Heart left ventricle (tissue), 16 donors: ENCODE data around the gene KRT17. TPM values are rescaled to one million over a fixed set of nuclear protein-coding genes. Genes with fewer than 3 reads are reported as not detected.

Source experiments
- ATAC-seq, 4 donors: fragments of 200-7000 bp; cut with Tn5 transposase; one replicate each; pipeline ENCODE4 v1.9.1; 2020 to 2022; ENCODE audit warnings: moderate library complexity in 4 of 4, mild to moderate bottlenecking in 3 of 4, moderate number of reproducible peaks in 1 of 4
- DNase-seq, 5 donors: peaks; one replicate each; pipeline ENCODE4 v3.0.0-alpha.2; 2020
- H3K27ac ChIP-seq, 12 donors: fragments of 200-600 bp; sonication (generic) in 4 of 12; one replicate each; pipeline versions ENCODE4 v1.5.0 to v1.8.0; 2016 to 2022; ENCODE audit warnings: mild to moderate bottlenecking in 2 of 12
- H3K27me3 ChIP-seq, 9 donors: fragments of 200-600 bp; sonication (generic) in 2 of 9; one replicate each; pipeline versions ENCODE4 v1.5.1 to v1.8.0; 2016 to 2022; ENCODE audit warnings: mild to moderate bottlenecking in 3 of 9
- H3K36me3 ChIP-seq, 9 donors: fragments of 200-600 bp; sonication (generic) in 2 of 9; one replicate each; pipeline versions ENCODE4 v1.5.0 to v1.8.0; 2018 to 2022; ENCODE audit warnings: mild to moderate bottlenecking in 2 of 9
- H3K4me1 ChIP-seq, 12 donors: fragments of 200-600 bp; sonication (generic) in 4 of 12; one replicate each; pipeline versions ENCODE4 v1.5.0 to v1.8.0; 2016 to 2022; ENCODE audit warnings: mild to moderate bottlenecking in 3 of 12
- H3K4me3 ChIP-seq, 12 donors: fragments of 200-600 bp; sonication (generic) in 4 of 12; one replicate each; pipeline versions ENCODE4 v1.5.0 to v1.8.0; 2017 to 2022; ENCODE audit warnings: mild to moderate bottlenecking in 9 of 12, moderate library complexity in 4 of 12
- H3K9me3 ChIP-seq, 12 donors: fragments of 200-600 bp; sonication (generic) in 4 of 12; one replicate each; pipeline versions ENCODE4 v1.5.0 to v1.8.0; 2016 to 2022; ENCODE audit warnings: mild to moderate bottlenecking in 1 of 12
- POLR2A ChIP-seq, 2 donors: fragments of 450-650 bp; IDR thresholded peaks; one replicate each; pipeline ENCODE4 v1.6.1; 2017; ENCODE audit warnings: antibody characterized with exemption in 2 of 2, mild to moderate bottlenecking in 2 of 2, moderate library complexity in 2 of 2
- WGBS, 4 donors: extraction: QIAGEN DNeasy Blood & Tissue Kit in 2 of 4; methylation state at CpG; one replicate each; pipeline versions ENCODE4 v1.1.5 to v1.1.7; 2013 to 2018; 5-methylcytosine and 5-hydroxymethylcytosine counted together
- intact Hi-C, 10 donors: fragments of 100-400 bp; cut with DNase I; formaldehyde crosslinking; loops; one replicate each; pipeline versions ENCODE4 v1.11.1 to v1.14.2; 2022
- polyA plus RNA-seq, 2 donors: library from polyadenylated mRNA; stranded (reverse); fragments of 200-250 nt; gene quantifications; one replicate each; pipeline ENCODE4 v1.2.3, GENCODE V29; 2013
- total RNA-seq, 9 donors: library from RNA; depleted of rRNA in 2 of 9; stranded (reverse); fragments of >200 nt in 2 of 9; fragmentation: NEBNext Ultra II Directional in 3 of 9; extraction: Animal tissue kit (Norgen Biotek cat#: 25700) in 3 of 9; gene quantifications; one replicate each; pipeline versions ENCODE4 v1.1.0 to v1.2.4, GENCODE V29; 2016 to 2023
- TF ChIP-seq, protein P1 (sequence below), 12 donors: fragments of 200-600 bp; sonication (generic) in 4 of 12; IDR thresholded peaks; one replicate each; pipeline versions ENCODE4 v1.5.0 to v1.8.0; 2018 to 2022; ENCODE audit warnings: antibody characterized with exemption in 12 of 12, mild to moderate bottlenecking in 5 of 12
- donor health status: ischemic (EF 13 %, LVEDD 7.1; RV severe dilation, severe dysfunction).
- donor health status: healthy with polysubstance abuse.
- donor health status: DM: no; HTN: yes; CAD: no.
- donor health status: DM: no; HTN: no; CAD: no.
- donor health status: ischemic (EF 25% LVEDD 6.9; RV normal size, moderate dysfunction).
- donor health status: ischemic (EF 25% LVEDD 5.7; RV mildly dilated, moderate dysfunction).
- donor health status: healthy.
- donor health status: DM: yes; HTN: yes; CAD: no.
- donor health status: ischemic (EF 35%, LVEDD 5.7; RV mildly dilated, moderate dysfunction).
- donor health status: nonischemic (EF 11% LVEDD 7.7; RV severe dilation, severe dysfunction).
- donor health status: DM: yes; HTN: yes; CAD: no.
- donor health status: PGD.
- donor health status: ischemic (EF 29% LVEDD 5.4; RV normal size, mild dysfunction).
- donor health status: nonischemic (EF 23%, LVEDD 6.1; RV moderate dilation, normal function).

KRT17 gene
- total and polyA plus RNA-seq, 11 donors, result 0.60 TPM; not detected in 10

DNA sequence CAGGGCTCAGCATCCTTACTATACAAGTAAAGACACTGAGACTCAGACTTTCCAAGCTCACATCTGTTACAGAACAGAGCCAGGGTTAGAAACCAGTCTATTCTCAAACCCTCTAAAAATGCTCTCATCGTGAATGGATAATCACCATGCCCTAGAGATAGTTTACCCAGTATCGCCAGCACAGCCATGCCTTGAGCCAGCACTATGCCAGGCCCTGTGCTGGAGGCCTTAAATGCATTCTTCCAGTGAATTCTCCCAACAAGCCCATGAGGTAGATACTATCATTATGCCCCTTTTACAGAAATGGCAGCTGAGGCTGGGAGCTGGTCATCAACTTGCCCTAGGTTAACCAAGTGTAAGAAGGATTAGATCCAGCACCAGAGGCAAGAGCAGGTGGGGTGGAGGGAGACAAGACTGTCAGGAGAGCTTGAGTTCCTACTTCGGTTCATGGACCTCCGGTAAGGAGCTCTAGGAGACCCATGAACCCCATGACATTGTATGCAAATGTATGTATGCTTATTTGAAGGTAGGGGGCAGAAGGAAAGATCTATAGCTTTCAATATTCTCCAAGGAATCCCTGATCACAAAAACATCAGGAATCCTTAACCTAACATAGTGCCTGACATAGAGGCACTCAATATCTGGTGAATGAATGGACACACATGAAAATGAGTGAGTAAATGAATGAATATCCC lies 42.9 kb downstream of the KRT17 start:
- TF ChIP-seq, protein P1, sequence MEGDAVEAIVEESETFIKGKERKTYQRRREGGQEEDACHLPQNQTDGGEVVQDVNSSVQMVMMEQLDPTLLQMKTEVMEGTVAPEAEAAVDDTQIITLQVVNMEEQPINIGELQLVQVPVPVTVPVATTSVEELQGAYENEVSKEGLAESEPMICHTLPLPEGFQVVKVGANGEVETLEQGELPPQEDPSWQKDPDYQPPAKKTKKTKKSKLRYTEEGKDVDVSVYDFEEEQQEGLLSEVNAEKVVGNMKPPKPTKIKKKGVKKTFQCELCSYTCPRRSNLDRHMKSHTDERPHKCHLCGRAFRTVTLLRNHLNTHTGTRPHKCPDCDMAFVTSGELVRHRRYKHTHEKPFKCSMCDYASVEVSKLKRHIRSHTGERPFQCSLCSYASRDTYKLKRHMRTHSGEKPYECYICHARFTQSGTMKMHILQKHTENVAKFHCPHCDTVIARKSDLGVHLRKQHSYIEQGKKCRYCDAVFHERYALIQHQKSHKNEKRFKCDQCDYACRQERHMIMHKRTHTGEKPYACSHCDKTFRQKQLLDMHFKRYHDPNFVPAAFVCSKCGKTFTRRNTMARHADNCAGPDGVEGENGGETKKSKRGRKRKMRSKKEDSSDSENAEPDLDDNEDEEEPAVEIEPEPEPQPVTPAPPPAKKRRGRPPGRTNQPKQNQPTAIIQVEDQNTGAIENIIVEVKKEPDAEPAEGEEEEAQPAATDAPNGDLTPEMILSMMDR (IDR thresholded peaks at IDR 0.05), result no peak
- TF ChIP-seq POLR2A (IDR thresholded peaks at IDR 0.05), result no peak
- Histone ChIP-seq H3K36me3 (no peaks in the 10 kb centered on the region), H3K9me3 (no peaks in the 10 kb centered on the region), H3K27ac (no peak overlapping the region), H3K4me3 (no peak overlapping the region), H3K27me3 (peaks cover 0 to 30% (median 4%) of the 10 kb centered on the region in 9 donors), H3K4me1 (no peaks in the 10 kb centered on the region)
- ATAC-seq (no peak), DNase-seq (no peak)
- WGBS, 4 donors, result 79 to 92% (median 91%) methylated on average over 4 of the region's 4 CpGs
- intact Hi-C loops, result loop anchor here in 4 of 10 donors (2.0 to 10.0 kb wide), 4 partner anchors 61 to 67 kb away; no protein-coding TSS in a partner anchor

DNA sequence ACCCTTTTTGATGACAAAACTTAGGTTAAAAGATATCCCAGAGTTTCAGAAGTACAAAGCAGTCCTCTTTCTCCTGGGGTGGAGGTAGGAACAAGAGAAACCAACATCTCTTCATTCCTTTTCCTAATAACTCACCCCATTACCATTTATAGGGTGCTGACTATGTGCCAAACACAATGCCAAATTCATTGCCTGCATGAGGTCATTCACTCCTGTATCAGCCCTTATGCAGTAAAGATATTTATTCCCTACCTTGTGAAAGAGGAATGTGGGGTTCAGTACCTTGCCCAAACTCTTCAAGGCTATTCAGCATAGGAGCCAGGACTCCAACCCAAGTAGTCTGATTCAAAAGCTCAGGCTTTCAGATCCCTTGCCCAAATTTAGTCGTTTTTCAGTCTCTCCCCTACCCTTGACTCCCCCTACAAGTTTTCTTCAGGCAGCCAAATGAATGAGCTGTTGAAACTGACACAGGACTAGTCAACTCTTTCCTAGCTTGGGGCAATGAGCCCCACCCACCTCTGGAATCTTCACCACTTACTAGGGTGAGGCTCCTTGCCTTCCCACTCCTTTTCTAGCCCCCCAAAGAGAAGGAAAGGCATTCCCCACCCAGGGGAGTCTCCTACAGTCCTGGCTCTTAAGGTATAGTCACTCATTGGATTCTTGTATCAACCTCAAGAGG lies 43.5 kb downstream of the KRT17 start:
- WGBS, 4 donors, result 39 to 57% (median 45%) methylated on average over 1 of the region's 1 CpG
- intact Hi-C loops, result loop anchor here in 3 of 10 donors (2.0 to 10.0 kb wide), 3 partner anchors 64 to 68 kb away; no protein-coding TSS in a partner anchor
- H3K27me3 ChIP-seq, result peaks cover 0 to 37% (median 5%) of the 10 kb centered on the region in 9 donors
- H3K4me3 ChIP-seq, result no peak overlapping the region
- no peaks in the 10 kb centered on the region for H3K36me3 ChIP-seq
- H3K27ac ChIP-seq, result no peak overlapping the region
- TF ChIP-seq POLR2A (IDR thresholded peaks at IDR 0.05), result no peak
- TF ChIP-seq, protein P1 (IDR thresholded peaks at IDR 0.05), result no peak
- no peaks in the 10 kb centered on the region for H3K9me3 ChIP-seq
- DNase-seq (no peak), ATAC-seq (no peak)
- no peaks in the 10 kb centered on the region for H3K4me1 ChIP-seq

DNA sequence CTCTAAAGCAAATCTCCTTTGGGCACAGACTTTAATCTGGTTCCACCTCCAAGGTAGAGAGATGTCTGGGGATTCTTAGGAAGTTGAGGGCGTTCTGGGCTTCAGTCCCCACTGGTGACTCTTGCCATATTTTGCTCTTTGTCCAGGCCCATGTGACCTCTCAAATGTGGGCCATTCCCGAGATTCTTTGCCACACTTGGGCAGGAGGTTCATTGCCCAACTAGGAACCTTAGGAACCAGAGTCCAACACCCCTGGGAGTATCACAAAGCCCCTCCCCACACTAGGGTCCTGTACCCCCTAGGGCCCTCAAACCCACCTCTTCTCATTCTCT lies 44.2 kb downstream of the KRT17 start:
- H3K27ac ChIP-seq, result no peak overlapping the region
- no peak overlapping the region for H3K4me3 ChIP-seq
- 73 to 94% (median 81%) methylated on average over 2 of the region's 2 CpGs for WGBS, 4 donors
- no peak for DNase-seq
- H3K9me3 ChIP-seq, result no peaks in the 10 kb centered on the region
- no peak for TF ChIP-seq POLR2A (IDR thresholded peaks at IDR 0.05)
- TF ChIP-seq, protein P1 (IDR thresholded peaks at IDR 0.05), result no peak
- H3K27me3 ChIP-seq, result peaks cover 0 to 42% (median 5%) of the 10 kb centered on the region in 9 donors
- H3K4me1 ChIP-seq, result no peaks in the 10 kb centered on the region
- ATAC-seq, result no peak
- H3K36me3 ChIP-seq, result no peaks in the 10 kb centered on the region
- intact Hi-C loops, result loop anchor here in 3 of 10 donors (2.0 to 10.0 kb wide), 3 partner anchors 65 to 69 kb away; no protein-coding TSS in a partner anchor
